Transverse colon (tissue), 4 donors: ENCODE measurements around the gene SELP. TPM values are rescaled to one million over a fixed set of nuclear protein-coding genes. Genes with fewer than 3 reads are reported as not detected.

Experiments
- DNase-seq: peaks from one replicate; pipeline ENCODE4 v3.0.0-alpha.2; 2019
- H3K27ac ChIP-seq, 4 donors: fragments of 200-600 bp; sonication (generic); 2 replicates each; pipeline ENCODE4 v1.5.1; 2016 to 2018; ENCODE audit warnings: inconsistent platforms in 4 of 4
- H3K27me3 ChIP-seq: fragments of 200-600 bp; sonication (generic); 2 replicates; pipeline ENCODE4 v1.5.1; 2017; ENCODE audit warnings: inconsistent platforms
- H3K36me3 ChIP-seq, 4 donors: fragments of 200-600 bp; sonication (generic); 2 replicates each; pipeline ENCODE4 v1.5.1; 2017 to 2019; ENCODE audit warnings: inconsistent platforms in 4 of 4
- H3K4me1 ChIP-seq, 4 donors: fragments of 200-600 bp; sonication (generic); 2 replicates each; pipeline ENCODE4 v1.5.1; 2017 to 2020; ENCODE audit warnings: inconsistent platforms in 4 of 4
- H3K4me3 ChIP-seq, 4 donors: fragments of 200-600 bp; sonication (generic); 1 replicate in 1 of 4; 2 replicates in 3 of 4; pipeline versions ENCODE4 v1.5.1 to v1.6.1; 2017 to 2019; ENCODE audit warnings: inconsistent platforms in 4 of 4
- H3K9me3 ChIP-seq, 2 donors: fragments of 200-600 bp; sonication (generic); 2 replicates each; pipeline ENCODE4 v1.5.1; 2017 to 2019; ENCODE audit warnings: inconsistent platforms in 2 of 2
- CTCF ChIP-seq, 5 experiments: fragments of 200-600 bp in 3 of 5; fragments of 450-650 bp in 2 of 5; sonication (generic) in 3 of 5; IDR thresholded peaks; 1 replicate in 2 of 5; 2 replicates in 3 of 5; pipeline ENCODE4 v1.5.1; 2016 to 2017; ENCODE audit warnings: antibody characterized with exemption in 5 of 5, inconsistent platforms in 3 of 5, mild to moderate bottlenecking in 2 of 5, moderate library complexity in 1 of 5
- EP300 ChIP-seq: sonication (generic); formaldehyde crosslinking; IDR thresholded peaks from one replicate; pipeline ENCODE4 v1.6.1; 2017; ENCODE audit warnings: antibody characterized with exemption, low read depth
- POLR2A ChIP-seq: fragments of 450-650 bp; IDR thresholded peaks from one replicate; pipeline ENCODE4 v1.6.1; 2016; ENCODE audit warnings: antibody characterized with exemption, mild to moderate bottlenecking, moderate library complexity
- POLR2AphosphoS5 ChIP-seq, 3 donors: sonication (generic); formaldehyde crosslinking; IDR thresholded peaks; one replicate each; pipeline ENCODE4 v1.6.1; 2016; ENCODE audit warnings: antibody characterized with exemption in 3 of 3
- WGBS, 2 donors: methylation state at CpG; one replicate each; pipeline ENCODE4 v1.1.5; 2018; ENCODE audit warnings: low coverage in 1 of 2; 5-methylcytosine and 5-hydroxymethylcytosine counted together
- in situ Hi-C, 4 donors: fragments of 200-750 bp; cut with MboI; loops; one replicate each; pipeline versions ENCODE4 v1.15.0 to v1.15.1; 2017; ENCODE audit warnings: low sequenced_read_pairs in 3 of 4, low pct_ligation_motif_present in 1 of 4, low pct_unique_long_range_greater_than_20kb in 1 of 4
- intact Hi-C: fragments of 100-400 bp; cut with DNase I; formaldehyde crosslinking; loops from one replicate; pipeline ENCODE4 v1.15.1; 2023; ENCODE audit warnings: low total_unique reads
- total RNA-seq, 4 donors: library from RNA; depleted of rRNA; stranded (reverse); fragments of >200 nt; gene quantifications; one replicate each; pipeline ENCODE4 v1.1.0, GENCODE V29; 2016

The SELP gene
- total RNA-seq, 4 donors from 2014 or later: 1.8 to 4.9 (median 2.2) TPM

GRCh38 chr1:169565335-169566271, 64.3 kb downstream of the SELP start:
- no peaks in the 10 kb centered on the region for H3K27me3 ChIP-seq
- intact Hi-C loops (no loop called here), in situ Hi-C loops (loop anchor here in 1 of 4 donors (25.0 kb wide), 1 partner anchor 953 kb away; no protein-coding TSS in a partner anchor)
- H3K4me1 ChIP-seq: peaks cover 0 to 21% (median 14%) of the 10 kb centered on the region in 4 donors
- H3K27ac ChIP-seq: no peak overlapping the region
- H3K36me3 ChIP-seq: no peaks in the 10 kb centered on the region
- H3K4me3 ChIP-seq: no peak overlapping the region
- DNase-seq: no peak
- TF ChIP-seq EP300 (no peak), POLR2AphosphoS5 (IDR thresholded peaks at IDR 0.05) (no peak), CTCF (IDR thresholded peaks at IDR 0.05) (no peak), POLR2A (no peak)
- WGBS, 2 donors: 70 to 85% methylated on average over 2 to 3 of the region's 3 CpGs
- no peaks in the 10 kb centered on the region for H3K9me3 ChIP-seq

DNA sequence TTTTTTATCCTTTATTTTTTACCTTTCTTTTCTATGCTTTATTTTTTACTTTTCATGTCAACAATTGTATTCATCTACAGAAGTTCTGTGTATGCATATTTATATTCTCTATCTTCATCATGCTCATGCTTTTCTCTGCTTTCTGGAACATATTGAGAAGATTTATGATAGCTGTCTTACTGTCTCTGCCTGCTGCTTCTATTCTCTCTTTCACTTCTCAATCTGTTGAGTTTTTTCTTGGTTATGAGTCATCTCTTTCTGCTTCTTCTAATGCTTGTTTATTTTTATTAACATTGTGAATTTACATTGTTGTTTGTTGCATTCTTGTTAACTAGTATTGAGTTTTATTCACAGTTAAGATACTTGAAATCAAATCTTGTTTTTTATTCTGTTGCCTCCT, 66.3 kb downstream of the SELP start:
- Histone ChIP-seq H3K4me3 (no peak overlapping the region), H3K27ac (no peak overlapping the region), H3K36me3 (no peaks in the 10 kb centered on the region), H3K9me3 (no peaks in the 10 kb centered on the region), H3K4me1 (peaks cover 0 to 6% (median 3%) of the 10 kb centered on the region in 4 donors), H3K27me3 (no peaks in the 10 kb centered on the region)
- DNase-seq: no peak
- intact Hi-C loops: no loop called here
- in situ Hi-C loops: loop anchor here in 1 of 4 donors (25.0 kb wide), 1 partner anchor 951 kb away; no protein-coding TSS in a partner anchor
- no peak for TF ChIP-seq EP300

- Histone ChIP-seq H3K4me3 (no peak overlapping the region), H3K9me3 (no peaks in the 10 kb centered on the region), H3K4me1 (peaks cover 0 to 6% (median 2%) of the 10 kb centered on the region in 4 donors), H3K36me3 (no peaks in the 10 kb centered on the region), H3K27me3 (no peaks in the 10 kb centered on the region), H3K27ac (no peak overlapping the region)
- 94 to 100% methylated on average over 1 of the region's 1 CpG for WGBS, 2 donors
- no peak for TF ChIP-seq POLR2A
- TF ChIP-seq EP300: no peak
- TF ChIP-seq CTCF (IDR thresholded peaks at IDR 0.05): no peak
- no peak for TF ChIP-seq POLR2AphosphoS5 (IDR thresholded peaks at IDR 0.05)
- intact Hi-C loops (no loop called here), in situ Hi-C loops (loop anchor here in 1 of 4 donors (25.0 kb wide), 1 partner anchor 951 kb away; no protein-coding TSS in a partner anchor)
- DNase-seq: no peak
Observed at GRCh38 chr1:169563019-169563615, 66.8 kb downstream of the SELP start.

GRCh38 chr1:169561692-169562091, 68.2 kb downstream of the SELP start:
- intact Hi-C loops (no loop called here), in situ Hi-C loops (loop anchor here in 1 of 4 donors (25.0 kb wide), 1 partner anchor 949 kb away; no protein-coding TSS in a partner anchor)
- Histone ChIP-seq H3K9me3 (no peaks in the 10 kb centered on the region), H3K27ac (no peak overlapping the region), H3K36me3 (no peaks in the 10 kb centered on the region), H3K4me1 (peaks cover 0 to 6% (median 2%) of the 10 kb centered on the region in 4 donors), H3K4me3 (no peak overlapping the region), H3K27me3 (no peaks in the 10 kb centered on the region)
- TF ChIP-seq EP300: no peak
- TF ChIP-seq POLR2AphosphoS5 (IDR thresholded peaks at IDR 0.05): no peak
- DNase-seq: no peak
- WGBS, 2 donors: 0 to 63% methylated on average over 1 of the region's 1 CpG

DNA sequence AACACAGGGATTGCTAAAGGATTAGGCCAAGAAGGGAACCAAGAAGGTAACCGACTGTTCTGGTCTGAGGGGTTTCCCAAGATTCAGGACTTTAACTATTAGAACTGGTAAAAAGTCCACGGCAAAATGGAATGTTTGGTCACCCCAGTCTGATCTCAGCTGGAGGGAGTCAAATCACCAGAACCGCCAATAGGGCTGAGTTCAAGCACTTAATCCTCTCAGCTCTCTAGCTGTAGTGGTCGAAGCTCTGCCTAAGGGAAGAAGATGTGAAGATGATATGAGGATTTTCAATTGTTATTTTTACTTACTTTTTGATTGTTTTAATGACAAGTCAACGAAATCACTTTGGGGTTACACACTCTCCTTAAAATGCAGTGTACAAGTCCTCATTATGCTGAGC, 72.8 kb downstream of the SELP start:
- H3K4me3 ChIP-seq: no peak overlapping the region
- DNase-seq: no peak
- H3K9me3 ChIP-seq: no peaks in the 10 kb centered on the region
- no peaks in the 10 kb centered on the region for H3K36me3 ChIP-seq
- no peak overlapping the region for H3K27ac ChIP-seq
- TF ChIP-seq CTCF (IDR thresholded peaks at IDR 0.05) (no peak), POLR2A (no peak), POLR2AphosphoS5 (IDR thresholded peaks at IDR 0.05) (no peak), EP300 (no peak)
- H3K27me3 ChIP-seq: no peaks in the 10 kb centered on the region
- intact Hi-C loops (no loop called here), in situ Hi-C loops (loop anchor here in 2 of 4 donors (10.0 to 25.0 kb wide), 3 partner anchors 248 to 945 kb away; no protein-coding TSS in a partner anchor)
- WGBS, 2 donors: 81 to 85% methylated on average over 5 of the region's 5 CpGs
- H3K4me1 ChIP-seq: no peaks in the 10 kb centered on the region
